ENCODE results near the gene FEM1C. TPM values are rescaled to one million over a fixed set of nuclear protein-coding genes. Genes with fewer than 3 reads are reported as not detected.
A peak's percentile ranks its signal among the peaks of the same experiment; 100 is the strongest.

The FEM1C gene, protein sequence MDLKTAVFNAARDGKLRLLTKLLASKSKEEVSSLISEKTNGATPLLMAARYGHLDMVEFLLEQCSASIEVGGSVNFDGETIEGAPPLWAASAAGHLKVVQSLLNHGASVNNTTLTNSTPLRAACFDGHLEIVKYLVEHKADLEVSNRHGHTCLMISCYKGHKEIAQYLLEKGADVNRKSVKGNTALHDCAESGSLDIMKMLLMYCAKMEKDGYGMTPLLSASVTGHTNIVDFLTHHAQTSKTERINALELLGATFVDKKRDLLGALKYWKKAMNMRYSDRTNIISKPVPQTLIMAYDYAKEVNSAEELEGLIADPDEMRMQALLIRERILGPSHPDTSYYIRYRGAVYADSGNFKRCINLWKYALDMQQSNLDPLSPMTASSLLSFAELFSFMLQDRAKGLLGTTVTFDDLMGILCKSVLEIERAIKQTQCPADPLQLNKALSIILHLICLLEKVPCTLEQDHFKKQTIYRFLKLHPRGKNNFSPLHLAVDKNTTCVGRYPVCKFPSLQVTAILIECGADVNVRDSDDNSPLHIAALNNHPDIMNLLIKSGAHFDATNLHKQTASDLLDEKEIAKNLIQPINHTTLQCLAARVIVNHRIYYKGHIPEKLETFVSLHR
- total RNA-seq = 10 to 100 TPM; 15.1 to 22.7 (median 18.3) TPM
- polyA plus RNA-seq = 1 to 10 TPM; 3.1 to 5.0 (median 3.8) TPM
- long read RNA-seq, donor 1, full-length matches to known transcripts = 8 of 8 reads
- long read RNA-seq, donor 1, partial matches to known transcripts = 0 of 8 reads
- long read RNA-seq, donor 1, other reads (novel, unspliced or antisense) = 0 of 8 reads
- long read RNA-seq, donor 2, full-length matches to known transcripts = 3 of 3 reads
- long read RNA-seq, donor 2, partial matches to known transcripts = 0 of 3 reads
- long read RNA-seq, donor 2, other reads (novel, unspliced or antisense) = 0 of 3 reads

GRCh38 chr5:115544436-115545350, at the start of gene FEM1C:
Gene FEM1C (minus strand): TSS chr5:115544775. CDS start chr5:115543493, 1,282 bp downstream.
- intact Hi-C loops (cut with DNase I; ENCODE audit: low total_unique reads) = no loop called here
- 1 to 3% (median 1%) methylated on average over 22 to 82 of the region's 82 CpGs for WGBS, 5 donors
- TF ChIP-seq CTCF (IDR thresholded peaks at IDR 0.05 in 8 of 11, conservative IDR thresholded peaks at IDR 0.05 in 3 of 11) (peak in 2 of 11 experiments; percentile 14 to 19), POLR2A (IDR thresholded peaks at IDR 0.05) (peak; percentile 89 to 99 (median 98)), POLR2AphosphoS5 (IDR thresholded peaks at IDR 0.05) (peak; percentile 100)
- H3K27ac ChIP-seq = peak within 1 kb of the TSS; percentile 90 to 100 (median 100)
- peak within 1 kb of the TSS; percentile 60 to 87 (median 74) for H3K4me3 ChIP-seq
- H3K9me3 ChIP-seq = peaks cover 0 to 18% (median 13%) of the 10 kb centered on the region in 8 donors
- H3K27me3 ChIP-seq (replicated peaks in 1 of 7) = no peaks in the 10 kb centered on the region
- peaks cover 0 to 14% (median 0%) of the 10 kb centered on the region in 6 donors for H3K36me3 ChIP-seq
- peaks cover 24 to 48% (median 43%) of the 10 kb centered on the region in 6 donors for H3K4me1 ChIP-seq
- peak; percentile 100 for DNase-seq

DNA sequence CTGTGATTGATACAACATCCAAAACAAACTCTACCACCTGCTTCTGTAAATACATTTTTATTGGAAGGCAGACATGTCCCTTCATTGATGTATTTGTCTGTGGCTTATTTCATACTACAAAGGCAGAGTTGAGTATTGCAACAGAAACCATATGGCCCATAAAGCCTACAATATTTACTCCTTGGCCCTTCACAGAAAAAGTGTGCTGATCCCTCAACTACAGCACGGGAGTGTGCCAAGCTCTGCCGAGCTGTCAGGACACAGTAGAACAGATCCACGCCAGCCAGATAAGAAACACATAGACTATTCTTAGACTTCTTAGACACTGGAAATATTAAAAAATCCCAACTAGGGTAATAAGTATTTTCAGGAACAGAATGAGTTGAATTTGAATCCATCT, 44.5 kb upstream of the FEM1C start:
- no peak overlapping the region for H3K4me3 ChIP-seq
- H3K36me3 ChIP-seq = no peaks in the 10 kb centered on the region
- no peak for DNase-seq
- no peaks in the 10 kb centered on the region for H3K9me3 ChIP-seq
- no peak overlapping the region for H3K27ac ChIP-seq
- intact Hi-C loops (cut with DNase I; ENCODE audit: low total_unique reads) = loop anchor here (5.0 kb wide), 1 partner anchor 277 kb away; no protein-coding TSS in a partner anchor
- 80 to 94% (median 90%) methylated on average over 3 of the region's 3 CpGs for WGBS, 5 donors
- TF ChIP-seq POLR2AphosphoS5 (IDR thresholded peaks at IDR 0.05) (no peak), CTCF (IDR thresholded peaks at IDR 0.05 in 8 of 11, conservative IDR thresholded peaks at IDR 0.05 in 3 of 11) (no peak), POLR2A (IDR thresholded peaks at IDR 0.05) (no peak)
- H3K4me1 ChIP-seq = peaks cover 0 to 11% (median 5%) of the 10 kb centered on the region in 6 donors
- no peaks in the 10 kb centered on the region for H3K27me3 ChIP-seq (replicated peaks in 1 of 7)

DNA sequence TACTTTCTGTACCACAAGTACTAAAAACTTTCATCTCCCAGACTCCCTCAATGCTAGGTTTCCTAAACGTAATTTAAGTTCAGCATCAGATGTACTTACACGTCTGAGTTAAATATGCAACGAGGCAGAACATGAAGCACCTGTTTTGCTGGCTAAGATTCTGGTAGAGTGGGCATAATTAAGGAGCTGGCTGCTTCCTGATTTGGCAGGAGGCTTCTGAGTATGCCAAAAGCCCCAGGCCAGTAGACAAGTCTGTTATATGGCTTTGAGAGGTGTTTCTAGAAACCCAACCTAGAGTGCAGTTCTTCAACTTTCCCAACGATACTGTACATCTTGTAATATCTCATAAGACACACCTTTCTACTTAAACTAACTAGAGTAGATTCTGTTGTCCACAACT, 44.1 kb upstream of the FEM1C start:
- no peak for DNase-seq
- Histone ChIP-seq H3K4me3 (no peak overlapping the region), H3K9me3 (no peaks in the 10 kb centered on the region), H3K4me1 (peaks cover 0 to 11% (median 5%) of the 10 kb centered on the region in 6 donors), H3K27ac (no peak overlapping the region), H3K36me3 (no peaks in the 10 kb centered on the region), H3K27me3 (replicated peaks in 1 of 7) (no peaks in the 10 kb centered on the region)
- TF ChIP-seq POLR2A (IDR thresholded peaks at IDR 0.05) (no peak), POLR2AphosphoS5 (IDR thresholded peaks at IDR 0.05) (no peak), CTCF (IDR thresholded peaks at IDR 0.05 in 8 of 11, conservative IDR thresholded peaks at IDR 0.05 in 3 of 11) (no peak)
- intact Hi-C loops (cut with DNase I; ENCODE audit: low total_unique reads) = loop anchor here (5.0 kb wide), 1 partner anchor 276 kb away; no protein-coding TSS in a partner anchor
- 71 to 78% (median 73%) methylated on average over 4 of the region's 4 CpGs for WGBS, 5 donors

All from spleen (tissue), 13 donors.